Fibroblast of skin of back (primary cell): ENCODE results near the gene NUDT3.

ENCODE experiments used
- DNase-seq: peaks from one replicate; pipeline ENCODE4 v3.0.0-alpha.2; 2013

Gene NUDT3

DNA sequence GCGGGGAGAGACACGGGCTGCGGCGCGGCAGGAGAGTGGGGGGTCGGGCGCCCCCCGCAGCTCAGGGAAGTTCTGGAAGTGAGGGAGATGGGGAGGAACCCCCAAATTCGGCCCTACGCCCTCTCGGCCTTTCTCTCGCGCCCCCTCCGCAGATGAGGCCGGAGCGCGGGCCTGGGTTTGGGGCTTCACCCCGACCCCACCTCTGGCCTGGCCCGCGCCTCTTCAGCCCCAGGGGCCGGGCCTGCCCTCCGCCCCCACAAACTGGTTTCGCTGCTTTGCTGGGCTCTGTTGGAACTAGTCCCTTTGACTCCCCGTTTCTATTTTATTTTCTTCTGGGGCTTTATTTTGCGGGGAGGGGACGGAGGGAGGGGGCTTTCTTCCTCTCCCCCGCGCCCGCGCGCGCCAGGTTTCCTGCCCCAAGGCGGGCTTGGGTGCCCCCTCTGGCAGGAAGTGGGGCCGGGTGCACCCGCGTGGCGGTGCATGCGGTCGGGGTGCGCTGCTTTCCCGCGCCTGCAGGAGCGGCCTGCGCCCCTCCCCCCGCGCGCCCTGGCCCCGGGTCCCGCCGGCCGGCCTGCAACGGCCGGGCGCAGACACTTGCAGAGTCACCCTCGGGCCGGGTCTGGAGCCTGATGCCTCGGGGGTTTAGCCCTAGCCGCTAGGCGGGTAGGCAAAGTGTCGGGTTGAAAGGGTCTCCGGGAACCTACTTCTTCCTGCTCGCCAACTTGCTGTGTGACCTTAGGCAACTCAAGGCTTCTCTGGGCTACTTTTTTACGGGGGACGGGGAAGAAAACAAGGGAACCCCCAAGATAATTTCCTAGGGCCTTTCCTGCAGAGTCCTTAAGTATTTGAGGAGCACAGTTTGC is 154.5 kb downstream of the NUDT3 start:
- peak; percentile 45 for DNase-seq

DNA sequence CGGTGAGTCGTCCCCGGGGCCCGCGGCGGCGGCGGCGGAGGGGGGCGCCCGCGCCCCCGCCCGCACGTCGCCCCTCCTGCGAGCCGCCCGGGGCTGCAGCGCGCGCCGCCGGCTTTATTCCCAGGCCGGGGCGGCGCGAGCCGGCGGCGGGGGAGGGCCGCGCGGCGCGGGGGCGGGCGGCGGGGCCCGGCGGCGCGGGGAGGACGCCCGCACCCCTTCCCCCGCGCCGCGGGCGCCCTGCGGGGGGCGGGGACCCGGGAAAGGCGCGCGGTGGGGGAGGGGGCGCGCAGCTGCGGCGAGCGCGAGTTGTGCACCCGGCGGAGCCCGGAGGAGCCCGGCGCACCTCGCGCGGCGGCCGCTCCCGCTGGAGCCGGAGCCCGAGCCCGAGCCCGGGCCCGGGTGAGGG is 155.2 kb downstream of the NUDT3 start:
- DNase-seq = no peak

DNA sequence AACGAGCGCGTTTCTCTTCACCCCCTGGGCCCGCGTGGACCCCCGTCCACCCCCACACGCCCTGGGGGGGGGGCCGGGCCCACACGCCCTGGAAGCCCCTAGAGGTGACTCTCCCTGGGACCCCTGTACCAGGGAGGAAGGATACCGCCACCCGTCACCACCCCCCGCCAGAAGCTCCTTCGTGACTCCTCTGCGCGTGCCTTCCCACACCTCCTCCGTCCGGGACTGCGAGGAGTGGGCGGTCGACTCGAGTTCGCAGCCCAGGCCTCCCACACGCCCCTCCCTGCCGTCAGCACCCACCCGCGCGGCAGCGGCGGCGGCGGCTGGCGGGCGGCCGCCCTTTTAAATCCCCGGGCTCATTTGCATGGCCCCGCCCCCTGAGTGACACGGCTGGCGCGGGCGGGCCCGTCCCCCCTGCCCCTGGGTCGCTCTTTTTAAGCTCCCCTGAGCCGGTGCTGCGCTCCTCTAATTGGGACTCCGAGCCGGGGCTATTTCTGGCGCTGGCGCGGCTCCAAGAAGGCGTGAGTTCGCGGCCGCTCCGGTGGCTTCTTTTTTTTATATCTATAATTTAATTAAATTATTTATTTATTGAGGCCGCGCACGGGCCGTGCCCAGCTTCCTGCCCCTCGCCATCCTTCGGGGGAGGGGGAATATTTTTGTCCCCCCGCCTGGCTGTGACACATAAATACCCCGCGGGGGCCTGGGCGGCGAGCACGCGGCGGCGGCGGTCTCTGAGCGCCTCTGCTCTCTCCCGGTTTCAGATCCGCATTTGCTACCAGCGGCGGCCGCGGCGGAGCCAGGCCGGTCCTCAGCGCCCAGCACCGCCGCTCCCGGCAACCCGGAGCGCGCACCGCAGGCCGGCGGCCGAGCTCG is 155.8 kb downstream of the NUDT3 start, which contains the start of gene HMGA1:
Gene HMGA1, plus strand, starts transcription at position 431 of the 873 bp plus-strand sequence. CDS start 3,908 bp downstream, outside the sequence.
- DNase-seq = peak; percentile 91

DNA sequence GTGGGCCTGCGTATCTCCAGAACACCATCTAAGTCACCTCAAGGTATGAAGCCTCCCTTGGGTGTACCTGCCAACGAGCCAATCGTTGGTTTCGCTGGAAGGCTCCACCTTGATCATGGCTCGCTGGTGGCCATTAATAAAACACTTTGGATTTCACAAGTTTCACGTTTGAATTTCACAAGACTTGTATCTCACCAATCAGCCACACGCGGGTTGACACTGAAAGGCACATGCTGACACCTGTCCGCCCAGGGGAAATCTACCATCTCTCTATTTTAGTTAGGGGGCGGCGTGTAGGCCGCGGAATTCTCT is 156.4 kb downstream of the NUDT3 start:
- DNase-seq = peak; percentile 18

DNA sequence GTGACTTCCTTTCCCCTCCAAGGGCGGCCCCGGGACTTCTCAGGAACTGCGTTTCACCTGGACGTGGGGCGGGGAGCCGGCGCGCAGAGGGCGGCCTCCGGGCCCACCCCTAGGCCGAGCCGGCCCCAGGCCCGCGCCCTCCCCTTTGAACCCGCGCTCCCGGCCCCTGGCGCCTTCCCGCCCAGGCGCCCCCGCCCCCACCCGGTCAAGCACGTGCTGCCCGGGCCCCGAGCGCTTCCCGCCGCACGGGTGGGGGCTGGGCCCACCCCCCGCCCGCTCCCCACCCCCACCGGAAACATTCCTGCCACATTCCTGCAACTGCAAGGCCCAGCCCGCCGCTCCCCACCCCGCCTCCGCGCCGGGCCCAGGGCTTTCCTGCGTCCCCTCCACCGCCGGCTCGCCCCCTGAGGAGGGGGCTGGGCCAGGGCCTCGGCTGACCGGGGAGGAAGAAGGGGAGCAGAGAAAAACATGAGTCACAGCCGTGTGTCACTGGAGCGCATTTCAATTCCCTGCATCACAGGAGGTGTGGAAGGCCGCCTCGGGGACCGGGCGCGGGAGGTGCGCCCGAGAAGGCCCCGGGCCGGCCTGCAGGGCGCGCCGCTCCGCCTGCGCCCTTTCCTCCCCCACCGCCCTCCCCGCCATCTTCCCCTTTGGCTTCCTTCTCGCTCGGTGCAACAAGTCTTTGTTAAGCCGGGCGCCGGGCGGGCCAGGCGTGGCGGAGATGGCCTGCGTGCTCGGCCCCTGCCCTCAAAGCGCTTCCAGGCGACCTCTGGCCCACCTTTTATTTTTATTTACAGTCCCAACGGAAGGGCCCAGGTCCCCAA is 156.9 kb downstream of the NUDT3 start:
- DNase-seq = peak; percentile 94

DNA sequence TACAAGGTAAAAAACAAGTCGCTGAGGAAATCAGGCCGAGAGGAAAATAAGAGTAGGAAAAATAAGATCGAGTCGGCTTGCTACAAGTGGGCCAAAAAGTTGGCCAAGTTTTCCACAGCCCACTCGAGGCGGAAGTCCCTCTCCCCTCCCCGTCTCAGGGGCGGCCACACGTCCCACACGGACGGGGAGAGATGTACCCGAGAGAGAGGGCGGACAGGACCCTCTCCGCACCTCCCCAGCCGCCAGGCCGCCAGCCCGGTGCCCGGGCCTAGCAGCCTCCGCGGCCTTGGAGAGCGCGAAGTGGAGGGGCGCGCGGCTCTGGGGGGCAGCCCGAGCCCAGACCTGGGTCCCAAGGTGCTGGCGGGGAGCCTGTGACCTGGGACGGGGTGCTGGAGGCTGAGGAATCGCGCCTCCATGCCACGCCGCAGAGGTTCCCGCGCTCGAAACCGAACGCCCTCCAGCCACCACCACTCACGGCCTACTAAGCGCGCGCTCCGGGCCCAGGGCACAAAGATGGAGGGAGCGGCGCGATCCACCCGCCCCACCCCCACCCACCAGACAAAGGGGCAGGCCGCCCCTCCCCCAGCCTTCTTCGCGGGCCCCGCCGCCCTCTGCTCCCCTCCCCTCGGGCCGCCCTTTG is 157.7 kb downstream of the NUDT3 start:
- DNase-seq = no peak

DNA sequence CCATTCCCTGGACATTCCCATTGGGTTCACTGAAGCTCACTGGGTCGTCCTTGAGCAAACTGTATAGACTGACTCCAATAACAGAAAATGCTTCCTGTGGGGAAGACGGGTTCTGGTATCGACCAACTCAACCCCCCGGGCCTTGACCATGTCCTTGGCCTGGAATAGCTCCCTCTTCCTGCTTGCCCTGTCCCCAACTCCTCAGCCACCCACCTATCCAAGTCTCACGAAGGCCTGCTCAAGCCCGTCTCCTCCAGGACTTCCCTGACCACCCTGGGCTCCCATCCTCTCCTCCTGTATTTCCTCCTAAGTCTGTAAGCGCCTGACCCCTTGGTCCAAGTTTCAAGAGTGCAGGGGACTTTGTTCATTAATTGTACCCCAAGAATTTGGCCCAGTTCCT is 158.6 kb downstream of the NUDT3 start:
- DNase-seq = no peak

DNA sequence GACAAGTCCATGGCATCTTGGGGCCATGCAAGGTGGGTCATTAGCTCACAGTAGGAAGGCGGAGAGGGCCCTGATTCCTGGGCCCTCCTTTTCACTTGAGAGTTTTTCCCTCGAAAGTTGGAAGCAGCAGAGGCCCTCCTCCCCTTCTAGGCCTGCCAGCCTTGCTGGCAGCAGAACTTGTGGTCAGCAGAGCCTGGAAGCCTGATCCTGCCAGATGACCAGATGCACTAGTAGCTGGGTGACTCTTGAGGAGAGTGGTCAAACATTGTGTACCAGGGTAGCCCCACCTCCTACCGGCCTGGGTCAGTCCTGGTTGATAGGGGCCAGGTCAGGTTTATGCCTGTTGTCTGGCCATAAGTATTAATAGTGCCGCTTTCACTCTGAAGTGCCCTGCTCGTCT is 159.6 kb downstream of the NUDT3 start:
- no peak for DNase-seq

DNA sequence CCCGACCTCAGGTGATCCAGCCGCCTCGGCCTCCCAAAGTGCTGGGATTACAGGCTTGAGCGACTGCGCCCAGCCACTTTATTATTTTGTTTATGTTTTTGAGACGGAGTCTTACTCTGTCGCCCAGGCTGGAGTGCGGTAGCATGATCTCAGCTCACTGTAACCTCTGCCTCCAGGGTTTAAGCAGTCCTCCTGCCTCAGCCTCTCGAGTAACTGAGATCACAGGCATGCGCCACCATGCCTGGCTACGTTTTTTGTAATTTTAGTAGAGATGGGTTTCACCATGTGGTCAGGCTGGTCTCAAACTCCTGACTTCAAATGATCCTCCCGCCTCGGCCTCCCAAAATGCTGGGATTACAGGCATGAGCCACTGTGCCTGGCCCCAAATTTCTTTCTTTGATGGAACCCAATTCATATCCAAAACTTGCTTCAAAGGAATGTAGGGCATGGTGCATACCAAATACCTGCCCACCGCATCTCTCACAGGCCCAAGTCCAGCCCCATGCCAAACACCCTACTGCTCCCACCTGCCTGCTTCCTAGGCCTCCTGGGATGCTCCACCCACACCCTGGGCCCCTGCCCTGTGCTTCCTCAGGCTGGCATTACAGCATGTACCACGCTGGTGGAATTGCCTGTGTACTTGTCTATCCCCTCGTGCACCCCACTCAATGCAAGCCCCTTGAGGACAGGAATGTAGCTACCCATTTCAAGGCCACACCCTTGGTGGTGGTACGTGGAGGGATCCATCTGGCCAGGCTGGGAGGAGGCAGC is 160.7 kb downstream of the NUDT3 start:
- DNase-seq = no peak

DNA sequence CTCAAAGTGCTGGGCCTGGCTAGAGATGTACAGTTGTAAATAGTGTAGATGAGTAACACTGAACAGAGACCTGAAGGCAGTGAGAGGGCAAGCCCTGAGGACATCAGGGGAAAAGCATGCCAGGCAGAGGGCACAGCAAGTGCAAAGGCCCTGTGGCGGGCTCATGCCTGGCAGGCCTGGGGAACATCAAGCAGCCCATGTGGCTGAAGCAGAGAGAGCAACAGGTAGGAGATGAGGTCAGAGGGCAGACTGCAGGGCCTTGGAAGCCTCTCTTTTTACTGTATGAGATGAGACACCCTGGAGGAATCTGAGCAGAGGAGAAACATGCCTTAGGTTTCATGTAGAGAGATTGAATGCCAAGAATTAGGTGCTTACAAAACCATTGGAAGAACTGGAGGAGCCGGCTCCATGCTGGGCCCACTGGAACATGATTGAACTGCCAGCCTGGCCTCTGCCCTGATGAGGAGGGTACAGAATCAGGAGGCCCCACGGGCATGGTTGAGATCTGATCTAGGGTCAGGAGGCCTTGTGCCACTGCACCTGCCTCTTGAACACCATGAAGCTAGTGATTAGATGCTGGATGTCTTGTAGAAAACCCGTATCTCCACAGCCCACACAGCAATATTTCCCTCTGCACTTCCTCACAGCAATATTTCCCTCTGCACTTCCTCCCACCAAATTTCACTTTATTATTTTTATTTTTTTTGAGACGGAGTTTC is 161.7 kb downstream of the NUDT3 start:
- DNase-seq = no peak

DNA sequence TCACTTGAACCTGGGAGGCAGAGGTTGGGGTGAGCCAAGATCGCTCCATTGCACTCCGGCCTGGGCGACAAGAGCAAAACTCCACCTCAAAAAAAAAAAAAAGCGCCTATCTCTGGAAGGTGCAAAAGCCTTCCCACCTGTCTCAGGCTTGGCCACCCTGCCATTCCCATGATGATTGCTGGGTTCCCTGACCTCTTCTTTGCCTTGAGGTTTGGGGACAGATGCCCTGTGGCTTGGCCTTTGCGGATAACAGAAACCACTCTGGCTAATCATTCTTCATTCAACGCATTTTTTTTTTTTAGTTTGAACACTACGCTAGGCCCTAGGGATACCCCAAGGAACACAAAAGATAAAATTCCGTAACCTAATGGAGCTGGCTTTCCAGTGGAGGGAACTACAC is 162.6 kb downstream of the NUDT3 start:
- no peak for DNase-seq
